ENCODE measurements around the gene TRAFD1. TPM values are rescaled to one million over a fixed set of nuclear protein-coding genes. Genes with fewer than 3 reads are reported as not detected.

The TRAFD1 gene
- total RNA-seq, 1 donor from 2014 or later, result 35.4 TPM

DNA sequence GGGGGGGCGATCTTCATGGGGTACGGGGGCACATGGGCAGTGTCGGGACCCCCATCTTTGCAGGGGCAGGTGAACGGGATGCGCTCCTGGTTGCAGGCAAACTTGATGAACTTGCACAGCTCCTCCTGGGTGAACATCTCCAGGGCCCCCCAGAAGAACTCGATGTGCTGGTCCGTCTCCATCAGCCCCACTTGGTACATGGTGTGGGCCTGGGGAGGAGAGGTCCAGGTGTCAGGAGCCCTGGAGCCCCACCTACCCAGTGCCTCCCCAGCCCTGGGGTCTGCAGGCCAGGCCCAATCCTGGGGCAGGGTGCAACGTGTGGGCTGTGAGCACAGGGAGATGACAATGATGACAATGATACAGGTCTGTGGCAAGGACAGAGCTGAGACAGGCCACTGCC lies 37.7 kb downstream of the TRAFD1 start:
- H3K27me3 ChIP-seq, result no peaks in the 10 kb centered on the region
- H3K79me2 ChIP-seq (ENCODE audit: low read depth), result no peaks in the 10 kb centered on the region
- no peaks in the 10 kb centered on the region for H4K20me1 ChIP-seq (ENCODE audit: low read depth)
- H3K36me3 ChIP-seq, result no peaks in the 10 kb centered on the region
- Mint-ChIP-seq H3K36me3 (peaks cover 33% of the 10 kb centered on the region), H3K4me3 (no peak overlapping the region), H3K27ac (no peak overlapping the region), H3K4me1 (no peaks in the 10 kb centered on the region), H3K27me3 (ENCODE audit: insufficient read depth, low read depth) (no peaks in the 10 kb centered on the region), H3K9me3 (peaks cover 8% of the 10 kb centered on the region)
- no peaks in the 10 kb centered on the region for H3F3A ChIP-seq (ENCODE audit: low read depth)
- TF ChIP-seq EZH2phosphoT487 (IDR thresholded peaks at IDR 0.05) (no peak), EZH2 (IDR thresholded peaks at IDR 0.05) (no peak)
- TF ChIP-seq, protein P1, sequence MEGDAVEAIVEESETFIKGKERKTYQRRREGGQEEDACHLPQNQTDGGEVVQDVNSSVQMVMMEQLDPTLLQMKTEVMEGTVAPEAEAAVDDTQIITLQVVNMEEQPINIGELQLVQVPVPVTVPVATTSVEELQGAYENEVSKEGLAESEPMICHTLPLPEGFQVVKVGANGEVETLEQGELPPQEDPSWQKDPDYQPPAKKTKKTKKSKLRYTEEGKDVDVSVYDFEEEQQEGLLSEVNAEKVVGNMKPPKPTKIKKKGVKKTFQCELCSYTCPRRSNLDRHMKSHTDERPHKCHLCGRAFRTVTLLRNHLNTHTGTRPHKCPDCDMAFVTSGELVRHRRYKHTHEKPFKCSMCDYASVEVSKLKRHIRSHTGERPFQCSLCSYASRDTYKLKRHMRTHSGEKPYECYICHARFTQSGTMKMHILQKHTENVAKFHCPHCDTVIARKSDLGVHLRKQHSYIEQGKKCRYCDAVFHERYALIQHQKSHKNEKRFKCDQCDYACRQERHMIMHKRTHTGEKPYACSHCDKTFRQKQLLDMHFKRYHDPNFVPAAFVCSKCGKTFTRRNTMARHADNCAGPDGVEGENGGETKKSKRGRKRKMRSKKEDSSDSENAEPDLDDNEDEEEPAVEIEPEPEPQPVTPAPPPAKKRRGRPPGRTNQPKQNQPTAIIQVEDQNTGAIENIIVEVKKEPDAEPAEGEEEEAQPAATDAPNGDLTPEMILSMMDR (IDR thresholded peaks at IDR 0.05), result no peak
- H3K4me1 ChIP-seq, result no peaks in the 10 kb centered on the region
- no peak overlapping the region for H3K4me3 ChIP-seq
- no peak overlapping the region for H2AFZ ChIP-seq (replicated peaks)
- H3K9ac ChIP-seq, result no peak overlapping the region
- H3K27ac ChIP-seq, result no peak overlapping the region
- peaks cover 4% of the 10 kb centered on the region for H3K9me3 ChIP-seq (ENCODE audit: low read depth)
- no peak overlapping the region for H3K4me2 ChIP-seq
- no peak for DNase-seq (ENCODE audit: low spot score)

GRCh38 chr12:112163471-112163991 lies 38.2 kb downstream of the TRAFD1 start:
- Mint-ChIP-seq H3K36me3 (peaks cover 30% of the 10 kb centered on the region), H3K9me3 (peaks cover 5% of the 10 kb centered on the region), H3K4me3 (no peak overlapping the region), H3K4me1 (no peaks in the 10 kb centered on the region), H3K27ac (no peak overlapping the region), H3K27me3 (ENCODE audit: insufficient read depth, low read depth) (no peaks in the 10 kb centered on the region)
- H3K4me1 ChIP-seq, result no peaks in the 10 kb centered on the region
- no peak overlapping the region for H3K4me3 ChIP-seq
- H3K9ac ChIP-seq, result no peak overlapping the region
- no peak overlapping the region for H3K4me2 ChIP-seq
- no peaks in the 10 kb centered on the region for H3K27me3 ChIP-seq
- no peak overlapping the region for H3K27ac ChIP-seq
- H3F3A ChIP-seq (ENCODE audit: low read depth), result no peaks in the 10 kb centered on the region
- H4K20me1 ChIP-seq (ENCODE audit: low read depth), result no peaks in the 10 kb centered on the region
- DNase-seq (ENCODE audit: low spot score), result no peak
- TF ChIP-seq, protein P1 (IDR thresholded peaks at IDR 0.05), result no peak
- TF ChIP-seq EZH2phosphoT487 (IDR thresholded peaks at IDR 0.05) (no peak), EZH2 (IDR thresholded peaks at IDR 0.05) (no peak)
- no peaks in the 10 kb centered on the region for H3K79me2 ChIP-seq (ENCODE audit: low read depth)
- no peaks in the 10 kb centered on the region for H3K9me3 ChIP-seq (ENCODE audit: low read depth)
- no peaks in the 10 kb centered on the region for H3K36me3 ChIP-seq
- no peak overlapping the region for H2AFZ ChIP-seq (replicated peaks)

- H3K9ac ChIP-seq, result no peak overlapping the region
- no peak overlapping the region for H3K4me3 Mint-ChIP-seq
- H3K27me3 Mint-ChIP-seq (ENCODE audit: insufficient read depth, low read depth), result no peaks in the 10 kb centered on the region
- peaks cover 28% of the 10 kb centered on the region for H3K36me3 Mint-ChIP-seq
- TF ChIP-seq EZH2 (IDR thresholded peaks at IDR 0.05) (no peak), EZH2phosphoT487 (IDR thresholded peaks at IDR 0.05) (no peak)
- TF ChIP-seq, protein P1 (IDR thresholded peaks at IDR 0.05), result no peak
- H3K9me3 Mint-ChIP-seq, result peaks cover 3% of the 10 kb centered on the region
- no peak overlapping the region for H3K4me3 ChIP-seq
- no peaks in the 10 kb centered on the region for H3K36me3 ChIP-seq
- no peaks in the 10 kb centered on the region for H4K20me1 ChIP-seq (ENCODE audit: low read depth)
- H3K27ac Mint-ChIP-seq, result no peak overlapping the region
- no peaks in the 10 kb centered on the region for H3K4me1 Mint-ChIP-seq
- no peaks in the 10 kb centered on the region for H3F3A ChIP-seq (ENCODE audit: low read depth)
- H3K27ac ChIP-seq, result no peak overlapping the region
- H3K4me2 ChIP-seq, result no peak overlapping the region
- no peak for DNase-seq (ENCODE audit: low spot score)
- H3K4me1 ChIP-seq, result no peaks in the 10 kb centered on the region
- no peaks in the 10 kb centered on the region for H3K9me3 ChIP-seq (ENCODE audit: low read depth)
- no peaks in the 10 kb centered on the region for H3K79me2 ChIP-seq (ENCODE audit: low read depth)
- no peak overlapping the region for H2AFZ ChIP-seq (replicated peaks)
- H3K27me3 ChIP-seq, result no peaks in the 10 kb centered on the region
These were observed 38.8 kb downstream of the TRAFD1 start for GRCh38 chr12:112164011-112164660.
